ENCODE results near the gene SDF2. TPM values are rescaled to one million over a fixed set of nuclear protein-coding genes. Genes with fewer than 3 reads are reported as not detected.

The SDF2 gene
- total and polyA plus RNA-seq, 8 donors = 38.7 to 88.1 (median 44.5) TPM

- Histone ChIP-seq H3K4me3 (no peak overlapping the region), H3K4me1 (peaks cover 0 to 19% (median 8%) of the 10 kb centered on the region in 4 donors), H3K27ac (no peak overlapping the region), H3K9me3 (no peaks in the 10 kb centered on the region), H3K36me3 (peaks cover 49 to 76% (median 72%) of the 10 kb centered on the region in 4 donors), H3K27me3 (no peaks in the 10 kb centered on the region)
- TF ChIP-seq CTCF (IDR thresholded peaks at IDR 0.05) = no peak
- TF ChIP-seq POLR2A (IDR thresholded peaks at IDR 0.05) = no peak
- no peak for TF ChIP-seq EP300 (IDR thresholded peaks at IDR 0.05)
- TF ChIP-seq POLR2AphosphoS5 (IDR thresholded peaks at IDR 0.05) = no peak
- WGBS, 5 donors = 83 to 87% (median 86%) methylated on average over 16 of the region's 16 CpGs
- intact Hi-C loops (cut with DNase I; ENCODE audit: low total_unique reads) = no loop called here
- no peak for DNase-seq
Measured at GRCh38 chr17:28703552-28704218, 42.0 kb upstream of the SDF2 start.

GRCh38 chr17:28702752-28703150, 41.0 kb upstream of the SDF2 start:
- DNase-seq = no peak
- no peak overlapping the region for H3K27ac ChIP-seq
- WGBS, 5 donors = 67 to 82% (median 72%) methylated on average over 3 of the region's 3 CpGs
- no peak overlapping the region for H3K4me3 ChIP-seq
- H3K27me3 ChIP-seq = no peaks in the 10 kb centered on the region
- TF ChIP-seq EP300 (IDR thresholded peaks at IDR 0.05) (no peak), CTCF (IDR thresholded peaks at IDR 0.05) (no peak), POLR2A (IDR thresholded peaks at IDR 0.05) (no peak), POLR2AphosphoS5 (IDR thresholded peaks at IDR 0.05) (no peak)
- intact Hi-C loops (cut with DNase I; ENCODE audit: low total_unique reads) = no loop called here
- peaks cover 2 to 27% (median 16%) of the 10 kb centered on the region in 4 donors for H3K4me1 ChIP-seq
- no peaks in the 10 kb centered on the region for H3K9me3 ChIP-seq
- peaks cover 56 to 85% (median 81%) of the 10 kb centered on the region in 4 donors for H3K36me3 ChIP-seq

GRCh38 chr17:28702026-28702751, 40.5 kb upstream of the SDF2 start:
- TF ChIP-seq EP300 (IDR thresholded peaks at IDR 0.05) (no peak), POLR2AphosphoS5 (IDR thresholded peaks at IDR 0.05) (no peak), CTCF (IDR thresholded peaks at IDR 0.05) (no peak), POLR2A (IDR thresholded peaks at IDR 0.05) (no peak)
- peaks cover 61 to 91% (median 87%) of the 10 kb centered on the region in 4 donors for H3K36me3 ChIP-seq
- H3K27me3 ChIP-seq = no peaks in the 10 kb centered on the region
- WGBS, 5 donors = 57 to 71% (median 66%) methylated on average over 10 of the region's 10 CpGs
- H3K9me3 ChIP-seq = no peaks in the 10 kb centered on the region
- peaks cover 7 to 32% (median 20%) of the 10 kb centered on the region in 4 donors for H3K4me1 ChIP-seq
- intact Hi-C loops (cut with DNase I; ENCODE audit: low total_unique reads) = no loop called here
- H3K4me3 ChIP-seq = no peak overlapping the region
- no peak overlapping the region for H3K27ac ChIP-seq
- no peak for DNase-seq

DNA sequence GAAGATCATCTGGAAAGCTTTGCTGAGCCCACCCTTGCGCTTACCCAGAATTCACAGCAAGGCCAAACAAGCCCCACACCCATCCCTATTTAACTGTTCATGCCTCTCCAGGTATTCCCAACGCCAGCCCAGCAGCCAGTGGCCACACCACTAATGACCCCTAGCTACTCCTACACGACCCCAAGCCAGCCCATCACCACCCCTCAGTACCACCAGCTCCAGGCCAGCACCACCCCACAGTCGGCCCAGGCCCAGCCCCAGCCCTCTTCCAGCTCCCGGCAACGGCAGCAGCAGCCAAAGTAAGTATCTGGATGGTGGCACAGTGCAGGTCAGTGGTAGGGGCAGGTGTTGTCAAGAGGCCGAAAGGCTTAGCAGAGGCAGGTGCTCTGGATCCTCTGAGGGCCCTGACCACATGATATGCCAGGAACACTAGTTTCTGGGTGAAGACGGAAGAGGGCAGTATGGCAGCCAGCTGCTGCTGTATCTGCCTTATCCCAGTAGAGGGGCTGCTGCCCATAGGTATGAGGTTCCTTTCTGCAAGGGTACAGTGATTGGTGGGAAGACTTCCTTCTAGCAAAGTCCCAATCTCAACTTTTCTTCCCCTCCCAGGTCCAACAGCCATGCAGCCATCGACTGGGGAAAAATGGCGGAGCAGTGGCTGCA, 39.3 kb upstream of the SDF2 start:
- Histone ChIP-seq H3K9me3 (no peaks in the 10 kb centered on the region), H3K27ac (no peak overlapping the region), H3K36me3 (peaks cover 74 to 100% (median 98%) of the 10 kb centered on the region in 4 donors), H3K27me3 (no peaks in the 10 kb centered on the region), H3K4me3 (no peak overlapping the region), H3K4me1 (peaks cover 7 to 40% (median 20%) of the 10 kb centered on the region in 4 donors)
- 90 to 94% (median 92%) methylated on average over 9 to 10 of the region's 10 CpGs for WGBS, 5 donors
- no peak for TF ChIP-seq POLR2AphosphoS5 (IDR thresholded peaks at IDR 0.05)
- no peak for TF ChIP-seq CTCF (IDR thresholded peaks at IDR 0.05)
- no peak for TF ChIP-seq POLR2A (IDR thresholded peaks at IDR 0.05)
- TF ChIP-seq EP300 (IDR thresholded peaks at IDR 0.05) = no peak
- intact Hi-C loops (cut with DNase I; ENCODE audit: low total_unique reads) = no loop called here
- DNase-seq = no peak

Data from stomach (tissue), 9 donors.